Measurements from ENCODE around the gene KRT80.

The KRT80 gene

DNA sequence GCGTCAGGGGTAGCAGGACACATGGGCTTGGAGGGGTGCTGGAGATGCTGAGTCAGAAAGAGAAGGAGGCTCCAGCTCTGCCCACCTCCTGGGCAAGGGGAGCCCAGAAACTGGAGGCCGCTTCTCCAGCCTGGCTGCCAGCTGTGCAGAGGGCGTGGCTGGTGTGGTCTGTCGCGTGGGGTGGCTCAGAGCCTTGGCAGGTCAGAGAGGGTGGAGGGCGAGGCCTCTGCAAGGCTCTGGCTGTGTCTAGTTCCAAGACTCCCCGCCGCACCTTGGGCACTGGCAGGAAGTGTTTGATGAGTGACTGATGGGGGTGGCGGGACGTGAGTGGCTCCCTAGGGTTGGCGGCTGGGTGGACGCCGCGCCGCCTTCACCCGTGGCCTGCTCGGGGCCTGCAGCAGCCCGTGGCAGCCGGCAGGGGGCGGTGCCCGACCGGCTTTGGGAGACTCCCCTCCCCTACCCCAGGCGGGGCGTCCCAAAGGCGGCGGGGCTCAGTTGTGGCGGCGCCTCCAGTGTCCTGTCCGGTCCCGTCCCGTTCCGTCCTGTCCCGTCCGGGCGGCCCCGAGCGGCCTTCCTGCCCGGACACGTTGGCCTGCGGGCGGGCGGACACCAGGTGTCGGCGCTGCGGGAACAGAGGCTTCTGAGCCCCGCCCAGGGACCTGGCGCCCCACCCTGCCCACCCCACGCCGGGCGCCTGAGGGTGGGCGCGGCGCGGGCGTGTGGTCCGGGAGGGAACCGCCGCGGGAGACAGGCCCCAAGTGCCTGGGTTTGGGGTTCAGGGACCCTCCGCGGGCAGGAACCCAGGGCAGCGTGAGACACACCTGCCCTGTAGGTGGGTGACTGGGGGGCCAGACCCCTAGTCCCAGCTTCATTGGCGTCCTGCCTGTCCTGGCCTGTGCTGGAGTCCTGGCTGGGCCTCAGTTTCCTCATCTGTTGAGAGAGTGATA, 39.7 kb downstream of the KRT80 start:
- Histone ChIP-seq H3K27ac (replicated peaks) (no peak overlapping the region), H3K4me3 (replicated peaks; ENCODE audit: insufficient read depth, low read length) (no peak overlapping the region), H3K27me3 (ENCODE audit: insufficient read depth, poor library complexity, severe bottlenecking) (peaks cover 2% of the 10 kb centered on the region)
- DNase-seq (ENCODE audit: low read depth in 1 of 2, low spot score in 1 of 2) = peak; percentile 35 to 38
- TF ChIP-seq, protein P1, sequence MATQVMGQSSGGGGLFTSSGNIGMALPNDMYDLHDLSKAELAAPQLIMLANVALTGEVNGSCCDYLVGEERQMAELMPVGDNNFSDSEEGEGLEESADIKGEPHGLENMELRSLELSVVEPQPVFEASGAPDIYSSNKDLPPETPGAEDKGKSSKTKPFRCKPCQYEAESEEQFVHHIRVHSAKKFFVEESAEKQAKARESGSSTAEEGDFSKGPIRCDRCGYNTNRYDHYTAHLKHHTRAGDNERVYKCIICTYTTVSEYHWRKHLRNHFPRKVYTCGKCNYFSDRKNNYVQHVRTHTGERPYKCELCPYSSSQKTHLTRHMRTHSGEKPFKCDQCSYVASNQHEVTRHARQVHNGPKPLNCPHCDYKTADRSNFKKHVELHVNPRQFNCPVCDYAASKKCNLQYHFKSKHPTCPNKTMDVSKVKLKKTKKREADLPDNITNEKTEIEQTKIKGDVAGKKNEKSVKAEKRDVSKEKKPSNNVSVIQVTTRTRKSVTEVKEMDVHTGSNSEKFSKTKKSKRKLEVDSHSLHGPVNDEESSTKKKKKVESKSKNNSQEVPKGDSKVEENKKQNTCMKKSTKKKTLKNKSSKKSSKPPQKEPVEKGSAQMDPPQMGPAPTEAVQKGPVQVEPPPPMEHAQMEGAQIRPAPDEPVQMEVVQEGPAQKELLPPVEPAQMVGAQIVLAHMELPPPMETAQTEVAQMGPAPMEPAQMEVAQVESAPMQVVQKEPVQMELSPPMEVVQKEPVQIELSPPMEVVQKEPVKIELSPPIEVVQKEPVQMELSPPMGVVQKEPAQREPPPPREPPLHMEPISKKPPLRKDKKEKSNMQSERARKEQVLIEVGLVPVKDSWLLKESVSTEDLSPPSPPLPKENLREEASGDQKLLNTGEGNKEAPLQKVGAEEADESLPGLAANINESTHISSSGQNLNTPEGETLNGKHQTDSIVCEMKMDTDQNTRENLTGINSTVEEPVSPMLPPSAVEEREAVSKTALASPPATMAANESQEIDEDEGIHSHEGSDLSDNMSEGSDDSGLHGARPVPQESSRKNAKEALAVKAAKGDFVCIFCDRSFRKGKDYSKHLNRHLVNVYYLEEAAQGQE (IDR thresholded peaks at IDR 0.05; ENCODE audit: insufficient replicate concordance, low read depth) = no peak
- TF ChIP-seq POLR2AphosphoS5 (IDR thresholded peaks at IDR 0.05; ENCODE audit: low read depth) (no peak), GABPA (IDR thresholded peaks at IDR 0.05; ENCODE audit: low read depth) (no peak), SPI1 (IDR thresholded peaks at IDR 0.05; ENCODE audit: borderline replicate concordance, low read depth) (no peak)
- TF ChIP-seq, protein P2, sequence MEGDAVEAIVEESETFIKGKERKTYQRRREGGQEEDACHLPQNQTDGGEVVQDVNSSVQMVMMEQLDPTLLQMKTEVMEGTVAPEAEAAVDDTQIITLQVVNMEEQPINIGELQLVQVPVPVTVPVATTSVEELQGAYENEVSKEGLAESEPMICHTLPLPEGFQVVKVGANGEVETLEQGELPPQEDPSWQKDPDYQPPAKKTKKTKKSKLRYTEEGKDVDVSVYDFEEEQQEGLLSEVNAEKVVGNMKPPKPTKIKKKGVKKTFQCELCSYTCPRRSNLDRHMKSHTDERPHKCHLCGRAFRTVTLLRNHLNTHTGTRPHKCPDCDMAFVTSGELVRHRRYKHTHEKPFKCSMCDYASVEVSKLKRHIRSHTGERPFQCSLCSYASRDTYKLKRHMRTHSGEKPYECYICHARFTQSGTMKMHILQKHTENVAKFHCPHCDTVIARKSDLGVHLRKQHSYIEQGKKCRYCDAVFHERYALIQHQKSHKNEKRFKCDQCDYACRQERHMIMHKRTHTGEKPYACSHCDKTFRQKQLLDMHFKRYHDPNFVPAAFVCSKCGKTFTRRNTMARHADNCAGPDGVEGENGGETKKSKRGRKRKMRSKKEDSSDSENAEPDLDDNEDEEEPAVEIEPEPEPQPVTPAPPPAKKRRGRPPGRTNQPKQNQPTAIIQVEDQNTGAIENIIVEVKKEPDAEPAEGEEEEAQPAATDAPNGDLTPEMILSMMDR (IDR thresholded peaks at IDR 0.05; ENCODE audit: insufficient read depth, low read length) = peak; percentile 61

DNA sequence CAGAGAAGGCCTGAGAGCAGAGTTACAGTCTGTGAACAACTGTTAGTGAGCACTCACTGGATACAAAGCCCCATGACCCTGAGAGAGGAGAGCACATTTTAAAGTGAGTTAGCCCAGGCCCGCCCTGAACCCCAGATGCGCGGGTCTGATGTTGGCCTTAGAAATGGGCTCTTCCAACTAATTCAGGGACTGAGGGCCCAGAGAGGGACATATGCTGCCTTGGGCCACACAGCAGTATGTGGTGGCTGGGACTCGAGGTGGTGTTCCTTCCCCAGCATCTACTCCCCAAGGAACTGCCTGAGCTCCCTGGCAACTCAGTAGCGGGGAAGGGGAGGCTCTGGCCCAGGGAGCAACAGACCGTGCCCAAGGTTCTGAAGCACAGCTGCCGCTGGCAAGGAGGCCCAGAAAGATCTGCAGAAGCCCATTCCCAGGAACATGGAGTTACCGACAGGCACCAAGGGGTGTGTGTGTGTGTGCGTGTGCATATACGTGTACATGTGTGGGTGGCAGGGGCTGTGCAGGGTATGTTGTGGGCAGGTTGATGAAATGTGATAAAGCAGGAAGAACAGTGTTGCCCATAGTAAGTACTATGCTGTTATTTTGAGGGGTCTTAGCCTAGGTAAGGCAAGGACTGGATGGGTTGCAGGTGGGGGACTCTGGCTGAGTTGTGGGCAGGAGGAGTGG, 40.5 kb downstream of the KRT80 start:
- TF ChIP-seq, protein P2 (IDR thresholded peaks at IDR 0.05; ENCODE audit: insufficient read depth, low read length) = no peak
- TF ChIP-seq POLR2AphosphoS5 (IDR thresholded peaks at IDR 0.05; ENCODE audit: low read depth) = no peak
- TF ChIP-seq SPI1 (IDR thresholded peaks at IDR 0.05; ENCODE audit: borderline replicate concordance, low read depth) = no peak
- TF ChIP-seq, protein P1 (IDR thresholded peaks at IDR 0.05; ENCODE audit: insufficient replicate concordance, low read depth) = no peak
- TF ChIP-seq GABPA (IDR thresholded peaks at IDR 0.05; ENCODE audit: low read depth) = no peak
- peaks cover 2% of the 10 kb centered on the region for H3K27me3 ChIP-seq (ENCODE audit: insufficient read depth, poor library complexity, severe bottlenecking)
- DNase-seq (ENCODE audit: low read depth in 1 of 2, low spot score in 1 of 2) = no peak
- no peak overlapping the region for H3K27ac ChIP-seq (replicated peaks)
- no peak overlapping the region for H3K4me3 ChIP-seq (replicated peaks; ENCODE audit: insufficient read depth, low read length)

- Histone ChIP-seq H3K27me3 (ENCODE audit: insufficient read depth, poor library complexity, severe bottlenecking) (peaks cover 2% of the 10 kb centered on the region), H3K27ac (replicated peaks) (no peak overlapping the region), H3K4me3 (replicated peaks; ENCODE audit: insufficient read depth, low read length) (no peak overlapping the region)
- DNase-seq (ENCODE audit: low read depth in 1 of 2, low spot score in 1 of 2) = no peak
- TF ChIP-seq GABPA (IDR thresholded peaks at IDR 0.05; ENCODE audit: low read depth) = no peak
- no peak for TF ChIP-seq SPI1 (IDR thresholded peaks at IDR 0.05; ENCODE audit: borderline replicate concordance, low read depth)
- TF ChIP-seq, protein P2 (IDR thresholded peaks at IDR 0.05; ENCODE audit: insufficient read depth, low read length) = no peak
- TF ChIP-seq, protein P1 (IDR thresholded peaks at IDR 0.05; ENCODE audit: insufficient replicate concordance, low read depth) = no peak
- no peak for TF ChIP-seq POLR2AphosphoS5 (IDR thresholded peaks at IDR 0.05; ENCODE audit: low read depth)
Observed at GRCh38 chr12:52149651-52150241, 42.1 kb downstream of the KRT80 start.

Data from HL-60 (cell line).